ENCODE measurements around the gene KCNJ12. TPM values are rescaled to one million over a fixed set of nuclear protein-coding genes. Genes with fewer than 3 reads are reported as not detected.
"Not testable (repeated sequence)": the region's sequence is repeated elsewhere in the genome, so short reads cannot be mapped to it uniquely, and the experiment has no call there.

The KCNJ12 gene
- total RNA-seq = 10 to 100 TPM in 2 of 4 donors, 1 to 10 TPM in 2; 9.8 to 13.3 (median 10.8) TPM
- polyA plus RNA-seq = 9.9 TPM
- long read RNA-seq, donor 1, full-length matches to known transcripts = 34 of 48 reads
- long read RNA-seq, donor 1, partial matches to known transcripts = 4 of 48 reads
- long read RNA-seq, donor 1, other reads (novel, unspliced or antisense) = 10 of 48 reads
- long read RNA-seq, donor 2, full-length matches to known transcripts = 3 of 15 reads
- long read RNA-seq, donor 2, partial matches to known transcripts = 0 of 15 reads
- long read RNA-seq, donor 2, other reads (novel, unspliced or antisense) = 12 of 15 reads
- long read RNA-seq, donor 3, full-length matches to known transcripts = 1 of 16 reads
- long read RNA-seq, donor 3, partial matches to known transcripts = 6 of 16 reads
- long read RNA-seq, donor 3, other reads (novel, unspliced or antisense) = 9 of 16 reads
- long read RNA-seq, donor 4, full-length matches to known transcripts = 1 of 8 reads
- long read RNA-seq, donor 4, partial matches to known transcripts = 0 of 8 reads
- long read RNA-seq, donor 4, other reads (novel, unspliced or antisense) = 7 of 8 reads

GRCh38 chr17:21376081-21376758 lies at the start of gene KCNJ12:
KCNJ12 (plus strand) TSS chr17:21376357; CDS start chr17:21415343, 38,986 bp downstream.
- Histone ChIP-seq H3K27ac (ENCODE audit: low read length) (peak within 1 kb of the TSS; percentile 10), H3K9me3 (ENCODE audit: control insufficient read depth, low read length) (no peaks in the 10 kb centered on the region), H3K4me1 (ENCODE audit: control insufficient read depth, insufficient read depth, low read length) (peaks cover 8% of the 10 kb centered on the region), H3K27me3 (ENCODE audit: control insufficient read depth, insufficient read depth) (no peaks in the 10 kb centered on the region), H3K4me3 (ENCODE audit: low read length) (peak within 1 kb of the TSS; percentile 65)
- intact Hi-C loops (cut with DNase I) = no loop called here
- DNase-seq (peak; percentile 47 to 85 (median 77)), ATAC-seq (peak; percentile 48 to 70)
- 2% methylated on average over 82 of the region's 82 CpGs for WGBS

GRCh38 chr17:21327921-21328320 lies 48.2 kb upstream of the KCNJ12 start:
- intact Hi-C loops (cut with DNase I); H3K4me1 ChIP-seq (ENCODE audit: control insufficient read depth, insufficient read depth, low read length); H3K27me3 ChIP-seq (ENCODE audit: control insufficient read depth, insufficient read depth); ATAC-seq; H3K27ac ChIP-seq (ENCODE audit: low read length); H3K9me3 ChIP-seq (ENCODE audit: control insufficient read depth, low read length); DNase-seq; H3K4me3 ChIP-seq (ENCODE audit: low read length): not testable (repeated sequence)
- 90% methylated on average over 1 of the region's 1 CpG for WGBS

- H3K27me3 ChIP-seq (ENCODE audit: control insufficient read depth, insufficient read depth); H3K9me3 ChIP-seq (ENCODE audit: control insufficient read depth, low read length); intact Hi-C loops (cut with DNase I); ATAC-seq; DNase-seq; H3K4me3 ChIP-seq (ENCODE audit: low read length); H3K27ac ChIP-seq (ENCODE audit: low read length); H3K4me1 ChIP-seq (ENCODE audit: control insufficient read depth, insufficient read depth, low read length): not testable (repeated sequence)
- 78% methylated on average over 2 of the region's 2 CpGs for WGBS
Observed at GRCh38 chr17:21328778-21329177, 47.4 kb upstream of the KCNJ12 start.

GRCh38 chr17:21330436-21331160 lies 45.6 kb upstream of the KCNJ12 start:
- H3K27ac ChIP-seq (ENCODE audit: low read length) = no peak overlapping the region
- intact Hi-C loops (cut with DNase I) = no loop called here
- H3K27me3 ChIP-seq (ENCODE audit: control insufficient read depth, insufficient read depth) = no peaks in the 10 kb centered on the region
- ATAC-seq = peak; percentile 19 to 28
- H3K4me1 ChIP-seq (ENCODE audit: control insufficient read depth, insufficient read depth, low read length) = no peaks in the 10 kb centered on the region
- 90% methylated on average over 9 of the region's 9 CpGs for WGBS
- no peaks in the 10 kb centered on the region for H3K9me3 ChIP-seq (ENCODE audit: control insufficient read depth, low read length)
- DNase-seq = peak in 1 of 3 donors; percentile 19
- H3K4me3 ChIP-seq (ENCODE audit: low read length) = no peak overlapping the region

- H3K27ac ChIP-seq (ENCODE audit: low read length); intact Hi-C loops (cut with DNase I); H3K4me1 ChIP-seq (ENCODE audit: control insufficient read depth, insufficient read depth, low read length); H3K4me3 ChIP-seq (ENCODE audit: low read length); H3K27me3 ChIP-seq (ENCODE audit: control insufficient read depth, insufficient read depth); H3K9me3 ChIP-seq (ENCODE audit: control insufficient read depth, low read length); DNase-seq: not testable (repeated sequence)
- WGBS = 79% methylated on average over 4 of the region's 4 CpGs
- peak in 1 of 2 donors; percentile 10 for ATAC-seq
Observed at GRCh38 chr17:21336541-21337294, 39.4 kb upstream of the KCNJ12 start.

- H3K27ac ChIP-seq (ENCODE audit: low read length); ATAC-seq; intact Hi-C loops (cut with DNase I); H3K4me3 ChIP-seq (ENCODE audit: low read length); H3K27me3 ChIP-seq (ENCODE audit: control insufficient read depth, insufficient read depth); H3K9me3 ChIP-seq (ENCODE audit: control insufficient read depth, low read length); H3K4me1 ChIP-seq (ENCODE audit: control insufficient read depth, insufficient read depth, low read length): not testable (repeated sequence)
- 67% methylated on average over 8 of the region's 8 CpGs for WGBS
- DNase-seq = peak in 1 of 3 donors; percentile 12
Observed at GRCh38 chr17:21337981-21338625, 38.1 kb upstream of the KCNJ12 start.

- H3K4me1 ChIP-seq (ENCODE audit: control insufficient read depth, insufficient read depth, low read length) = no peaks in the 10 kb centered on the region
- intact Hi-C loops (cut with DNase I) = no loop called here
- H3K27me3 ChIP-seq (ENCODE audit: control insufficient read depth, insufficient read depth) = no peaks in the 10 kb centered on the region
- 43% methylated on average over 7 of the region's 7 CpGs for WGBS
- H3K27ac ChIP-seq (ENCODE audit: low read length) = no peak overlapping the region
- H3K9me3 ChIP-seq (ENCODE audit: control insufficient read depth, low read length) = no peaks in the 10 kb centered on the region
- DNase-seq = peak in 1 of 3 donors; percentile 36
- ATAC-seq = no peak
- H3K4me3 ChIP-seq (ENCODE audit: low read length) = no peak overlapping the region
Observed at GRCh38 chr17:21339011-21339410, 37.1 kb upstream of the KCNJ12 start.

- intact Hi-C loops (cut with DNase I); H3K4me1 ChIP-seq (ENCODE audit: control insufficient read depth, insufficient read depth, low read length); H3K9me3 ChIP-seq (ENCODE audit: control insufficient read depth, low read length); ATAC-seq; H3K27me3 ChIP-seq (ENCODE audit: control insufficient read depth, insufficient read depth); H3K4me3 ChIP-seq (ENCODE audit: low read length); H3K27ac ChIP-seq (ENCODE audit: low read length): not testable (repeated sequence)
- peak in 1 of 3 donors; percentile 11 for DNase-seq
- WGBS = 90% methylated on average over 11 of the region's 11 CpGs
Observed at GRCh38 chr17:21339571-21339970, 36.6 kb upstream of the KCNJ12 start.

- 86% methylated on average over 6 of the region's 6 CpGs for WGBS
- H3K27ac ChIP-seq (ENCODE audit: low read length); H3K4me1 ChIP-seq (ENCODE audit: control insufficient read depth, insufficient read depth, low read length); H3K4me3 ChIP-seq (ENCODE audit: low read length); DNase-seq; ATAC-seq; intact Hi-C loops (cut with DNase I); H3K27me3 ChIP-seq (ENCODE audit: control insufficient read depth, insufficient read depth); H3K9me3 ChIP-seq (ENCODE audit: control insufficient read depth, low read length): not testable (repeated sequence)
Observed at GRCh38 chr17:21340407-21340806, 35.8 kb upstream of the KCNJ12 start.

- H3K27me3 ChIP-seq (ENCODE audit: control insufficient read depth, insufficient read depth); H3K9me3 ChIP-seq (ENCODE audit: control insufficient read depth, low read length); H3K27ac ChIP-seq (ENCODE audit: low read length); H3K4me1 ChIP-seq (ENCODE audit: control insufficient read depth, insufficient read depth, low read length); intact Hi-C loops (cut with DNase I); DNase-seq; ATAC-seq; H3K4me3 ChIP-seq (ENCODE audit: low read length): not testable (repeated sequence)
- WGBS = 74% methylated on average over 4 of the region's 4 CpGs
Observed at GRCh38 chr17:21341279-21341678, 34.9 kb upstream of the KCNJ12 start.
